GM12892 (cell line): ENCODE data around the gene PBX1.

Experiments used
- POLR2A ChIP-seq: IDR thresholded peaks from 2 replicates; pipeline ENCODE4 v1.6.1; 2011; ENCODE audit warnings: low read depth, low read length, control low read depth
- POLR2AphosphoS5 ChIP-seq: IDR thresholded peaks from 2 replicates; pipeline ENCODE4 v1.6.1; 2011; ENCODE audit warnings: low read depth, low read length, control low read depth
- TAF1 ChIP-seq: IDR thresholded peaks from 2 replicates; pipeline ENCODE4 v1.6.1; 2011; ENCODE audit warnings: low read depth, mild to moderate bottlenecking, control low read depth, low read length, borderline replicate concordance

- TF ChIP-seq POLR2A (no peak), TAF1 (no peak), POLR2AphosphoS5 (no peak)
Observed at GRCh38 chr1:164643018-164643417, 84.0 kb downstream of the PBX1 start.
